ENCODE results near the gene BAHCC1.
A peak's percentile ranks its signal among the peaks of the same experiment; 100 is the strongest.

BAHCC1 gene

DNA sequence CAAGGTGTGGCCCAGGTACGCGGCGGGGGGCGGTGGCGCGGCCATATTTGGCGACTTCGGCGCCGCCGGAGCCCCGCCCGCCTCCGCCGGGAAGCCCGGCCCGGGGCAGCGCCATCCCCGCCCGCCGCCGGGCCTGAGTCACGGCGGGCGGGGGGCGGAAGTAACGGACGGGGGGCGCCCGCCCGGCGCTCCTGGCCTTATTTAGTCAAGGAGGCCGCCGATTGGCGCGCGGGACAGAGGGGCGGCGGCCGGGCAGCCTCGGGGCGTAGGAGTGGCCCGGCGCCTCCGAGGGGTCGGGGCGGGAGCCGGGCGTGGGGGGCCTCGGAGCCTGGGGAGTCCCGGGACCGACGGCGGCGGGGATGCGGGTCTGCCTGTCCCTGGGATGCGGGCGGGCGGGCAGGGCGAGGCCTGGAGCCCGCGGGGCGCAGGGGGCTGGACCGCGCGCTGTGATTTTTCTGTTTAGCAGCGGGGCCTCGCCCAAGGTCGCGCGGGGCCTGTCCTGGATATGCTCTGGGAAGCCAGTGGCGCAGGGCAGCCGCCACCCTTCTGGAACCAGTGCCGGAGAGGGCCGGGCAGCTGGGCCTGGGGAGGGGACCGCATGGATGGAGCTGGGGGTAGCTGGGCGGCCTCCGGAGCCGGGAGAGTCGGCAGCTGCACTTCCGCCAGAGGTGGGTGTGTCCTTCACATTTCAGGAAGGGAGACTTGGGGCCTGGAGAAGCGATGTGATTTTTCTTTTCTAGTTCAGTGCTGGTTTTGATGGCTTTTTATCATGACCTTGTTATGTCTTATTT lies 119.7 kb downstream of the BAHCC1 start:
- peaks cover 61% of the 10 kb centered on the region for H4K20me1 ChIP-seq
- H3K4me3 ChIP-seq, result peak overlapping the region; percentile 97
- no peak for TF ChIP-seq Cebpa-rat (IDR thresholded peaks at IDR 0.05)
- peaks cover 9% of the 10 kb centered on the region; the same call in 1 of the 2 replicates for H3K9me3 ChIP-seq
- H3K27me3 ChIP-seq, result peaks cover 15% of the 10 kb centered on the region
- H3K4me1 ChIP-seq, result peaks cover 46% of the 10 kb centered on the region
- H3K9ac ChIP-seq, result peak overlapping the region; percentile 96
- H3K4me2 ChIP-seq, result peak overlapping the region; percentile 99
- H3K27ac ChIP-seq, result peak overlapping the region; percentile 98
- H3K36me3 ChIP-seq, result peaks cover 23% of the 10 kb centered on the region

DNA sequence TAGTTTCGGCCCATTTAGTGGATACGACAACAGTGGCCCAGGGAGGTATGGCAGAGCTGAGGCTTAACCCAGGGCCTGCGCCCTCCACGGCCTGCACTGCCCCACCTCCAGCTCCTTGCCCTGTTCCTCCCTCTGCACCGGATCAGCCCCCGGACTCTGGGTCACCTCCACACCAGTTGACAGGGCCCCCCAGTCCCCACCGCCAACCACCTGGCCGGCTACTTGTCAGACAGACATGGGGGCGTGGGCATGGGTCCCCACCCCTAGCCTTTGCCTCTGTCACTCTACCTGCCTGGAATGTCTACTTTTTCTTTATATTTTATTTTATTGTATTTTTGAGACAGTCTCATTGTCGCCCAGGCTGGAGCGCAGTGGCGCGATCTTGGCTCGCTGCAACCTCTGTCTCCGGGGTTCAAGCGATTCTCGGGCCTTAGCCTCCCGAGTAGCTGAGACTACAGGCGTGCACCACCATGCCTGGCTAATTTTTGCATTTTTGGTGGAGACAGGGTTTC lies 120.3 kb downstream of the BAHCC1 start:
- no peak for TF ChIP-seq Cebpa-rat (IDR thresholded peaks at IDR 0.05)
- H3K9ac ChIP-seq, result peak overlapping the region; percentile 96
- peak overlapping the region; percentile 97 for H3K4me3 ChIP-seq
- H4K20me1 ChIP-seq, result peaks cover 60% of the 10 kb centered on the region
- H3K36me3 ChIP-seq, result peaks cover 16% of the 10 kb centered on the region
- peaks cover 52% of the 10 kb centered on the region for H3K4me1 ChIP-seq
- H3K27me3 ChIP-seq, result peaks cover 21% of the 10 kb centered on the region
- H3K9me3 ChIP-seq, result peaks cover 9% of the 10 kb centered on the region; the same call in 1 of the 2 replicates
- peak overlapping the region; percentile 99 for H3K4me2 ChIP-seq
- H3K27ac ChIP-seq, result peak overlapping the region; percentile 98
